ENCODE results near the gene PAX5.

DNA sequence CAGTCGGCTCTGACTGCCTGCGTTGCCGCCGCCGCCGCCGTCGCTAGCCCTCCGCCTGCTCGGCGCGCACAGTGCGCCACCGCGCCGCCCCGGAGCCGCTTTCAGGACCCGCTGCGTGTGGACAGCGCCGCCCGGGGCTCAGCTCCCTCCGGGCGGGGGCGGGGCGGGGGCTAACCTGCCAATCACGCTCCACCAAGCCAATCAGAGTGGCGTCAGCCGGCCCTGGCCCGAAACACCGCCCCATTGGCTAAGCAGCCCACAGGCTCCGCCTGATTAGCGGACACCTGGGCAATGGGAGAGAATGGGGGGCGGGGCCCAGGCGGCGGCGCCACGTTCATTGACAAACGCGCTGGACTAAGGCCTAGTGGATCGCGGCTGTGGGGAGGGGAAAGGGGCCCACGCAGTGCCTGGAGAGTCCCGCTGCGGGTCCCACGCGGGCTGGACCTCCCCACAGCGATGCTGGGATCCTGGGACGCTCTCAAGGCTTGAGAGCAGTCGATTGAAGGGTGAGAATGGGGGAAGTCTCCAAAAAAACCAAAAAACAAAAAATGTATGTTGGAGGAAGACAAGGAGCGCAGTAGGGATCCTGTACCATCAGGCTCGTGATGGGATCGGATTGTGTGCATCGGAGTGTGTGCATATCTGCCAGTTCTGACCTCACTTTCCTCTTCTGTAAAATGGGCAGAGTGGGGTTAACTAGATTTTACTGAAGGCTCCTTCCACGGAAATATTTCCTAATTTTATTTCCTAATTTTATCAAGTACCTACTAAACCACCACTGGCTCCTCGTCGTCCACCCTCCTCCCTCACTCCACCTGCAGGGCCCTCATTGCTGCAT is 6.3 kb downstream of the PAX5 start:
- TF ChIP-seq, protein P1, sequence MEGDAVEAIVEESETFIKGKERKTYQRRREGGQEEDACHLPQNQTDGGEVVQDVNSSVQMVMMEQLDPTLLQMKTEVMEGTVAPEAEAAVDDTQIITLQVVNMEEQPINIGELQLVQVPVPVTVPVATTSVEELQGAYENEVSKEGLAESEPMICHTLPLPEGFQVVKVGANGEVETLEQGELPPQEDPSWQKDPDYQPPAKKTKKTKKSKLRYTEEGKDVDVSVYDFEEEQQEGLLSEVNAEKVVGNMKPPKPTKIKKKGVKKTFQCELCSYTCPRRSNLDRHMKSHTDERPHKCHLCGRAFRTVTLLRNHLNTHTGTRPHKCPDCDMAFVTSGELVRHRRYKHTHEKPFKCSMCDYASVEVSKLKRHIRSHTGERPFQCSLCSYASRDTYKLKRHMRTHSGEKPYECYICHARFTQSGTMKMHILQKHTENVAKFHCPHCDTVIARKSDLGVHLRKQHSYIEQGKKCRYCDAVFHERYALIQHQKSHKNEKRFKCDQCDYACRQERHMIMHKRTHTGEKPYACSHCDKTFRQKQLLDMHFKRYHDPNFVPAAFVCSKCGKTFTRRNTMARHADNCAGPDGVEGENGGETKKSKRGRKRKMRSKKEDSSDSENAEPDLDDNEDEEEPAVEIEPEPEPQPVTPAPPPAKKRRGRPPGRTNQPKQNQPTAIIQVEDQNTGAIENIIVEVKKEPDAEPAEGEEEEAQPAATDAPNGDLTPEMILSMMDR (IDR thresholded peaks at IDR 0.05): no peak
- TF ChIP-seq POLR2A (IDR thresholded peaks at IDR 0.05; ENCODE audit: low read length): no peak
- TF ChIP-seq, protein P2, sequence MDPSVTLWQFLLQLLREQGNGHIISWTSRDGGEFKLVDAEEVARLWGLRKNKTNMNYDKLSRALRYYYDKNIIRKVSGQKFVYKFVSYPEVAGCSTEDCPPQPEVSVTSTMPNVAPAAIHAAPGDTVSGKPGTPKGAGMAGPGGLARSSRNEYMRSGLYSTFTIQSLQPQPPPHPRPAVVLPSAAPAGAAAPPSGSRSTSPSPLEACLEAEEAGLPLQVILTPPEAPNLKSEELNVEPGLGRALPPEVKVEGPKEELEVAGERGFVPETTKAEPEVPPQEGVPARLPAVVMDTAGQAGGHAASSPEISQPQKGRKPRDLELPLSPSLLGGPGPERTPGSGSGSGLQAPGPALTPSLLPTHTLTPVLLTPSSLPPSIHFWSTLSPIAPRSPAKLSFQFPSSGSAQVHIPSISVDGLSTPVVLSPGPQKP (IDR thresholded peaks at IDR 0.05; ENCODE audit: low read depth, low read length): no peak
- TF ChIP-seq POLR2AphosphoS2 (conservative IDR thresholded peaks at IDR 0.05; ENCODE audit: low read length): no peak
- TF ChIP-seq, protein P3, sequence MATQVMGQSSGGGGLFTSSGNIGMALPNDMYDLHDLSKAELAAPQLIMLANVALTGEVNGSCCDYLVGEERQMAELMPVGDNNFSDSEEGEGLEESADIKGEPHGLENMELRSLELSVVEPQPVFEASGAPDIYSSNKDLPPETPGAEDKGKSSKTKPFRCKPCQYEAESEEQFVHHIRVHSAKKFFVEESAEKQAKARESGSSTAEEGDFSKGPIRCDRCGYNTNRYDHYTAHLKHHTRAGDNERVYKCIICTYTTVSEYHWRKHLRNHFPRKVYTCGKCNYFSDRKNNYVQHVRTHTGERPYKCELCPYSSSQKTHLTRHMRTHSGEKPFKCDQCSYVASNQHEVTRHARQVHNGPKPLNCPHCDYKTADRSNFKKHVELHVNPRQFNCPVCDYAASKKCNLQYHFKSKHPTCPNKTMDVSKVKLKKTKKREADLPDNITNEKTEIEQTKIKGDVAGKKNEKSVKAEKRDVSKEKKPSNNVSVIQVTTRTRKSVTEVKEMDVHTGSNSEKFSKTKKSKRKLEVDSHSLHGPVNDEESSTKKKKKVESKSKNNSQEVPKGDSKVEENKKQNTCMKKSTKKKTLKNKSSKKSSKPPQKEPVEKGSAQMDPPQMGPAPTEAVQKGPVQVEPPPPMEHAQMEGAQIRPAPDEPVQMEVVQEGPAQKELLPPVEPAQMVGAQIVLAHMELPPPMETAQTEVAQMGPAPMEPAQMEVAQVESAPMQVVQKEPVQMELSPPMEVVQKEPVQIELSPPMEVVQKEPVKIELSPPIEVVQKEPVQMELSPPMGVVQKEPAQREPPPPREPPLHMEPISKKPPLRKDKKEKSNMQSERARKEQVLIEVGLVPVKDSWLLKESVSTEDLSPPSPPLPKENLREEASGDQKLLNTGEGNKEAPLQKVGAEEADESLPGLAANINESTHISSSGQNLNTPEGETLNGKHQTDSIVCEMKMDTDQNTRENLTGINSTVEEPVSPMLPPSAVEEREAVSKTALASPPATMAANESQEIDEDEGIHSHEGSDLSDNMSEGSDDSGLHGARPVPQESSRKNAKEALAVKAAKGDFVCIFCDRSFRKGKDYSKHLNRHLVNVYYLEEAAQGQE (IDR thresholded peaks at IDR 0.05): peak; percentile 97
- no peak for TF ChIP-seq BHLHE40 (IDR thresholded peaks at IDR 0.05; ENCODE audit: low read depth, low read length)
- TF ChIP-seq NPAS2 (CRISPR knock-in tag; IDR thresholded peaks at IDR 0.05; ENCODE audit: borderline replicate concordance): no peak
- no peak for TF ChIP-seq JUN (IDR thresholded peaks at IDR 0.05)

Data from A549 (cell line).